ENCODE measurements around the gene ALDH16A1.

ALDH16A1 gene

GRCh38 chr19:49488863-49489537, 36.0 kb downstream of the ALDH16A1 start:
- Histone ChIP-seq H3K4me1 (ENCODE audit: insufficient read depth, low read length) (peaks cover 9% of the 10 kb centered on the region), H3K9me3 (ENCODE audit: control insufficient read depth, insufficient read depth, low read length) (no peaks in the 10 kb centered on the region; the same call in 1 of the 2 replicates), H3K36me3 (ENCODE audit: insufficient read depth, low read length) (peaks cover 24% of the 10 kb centered on the region), H3K9ac (ENCODE audit: low read depth, low read length) (peak overlapping the region; percentile 89)

GRCh38 chr19:49489601-49490167, 36.7 kb downstream of the ALDH16A1 start:
- Histone ChIP-seq H3K4me1 (ENCODE audit: insufficient read depth, low read length) (peaks cover 9% of the 10 kb centered on the region), H3K9ac (ENCODE audit: low read depth, low read length) (peak overlapping the region; percentile 89; the same call in 1 of the 2 replicates), H3K36me3 (ENCODE audit: insufficient read depth, low read length) (peaks cover 24% of the 10 kb centered on the region), H3K9me3 (ENCODE audit: control insufficient read depth, insufficient read depth, low read length) (no peaks in the 10 kb centered on the region; the same call in 1 of the 2 replicates)

GRCh38 chr19:49490287-49491029, 37.4 kb downstream of the ALDH16A1 start:
- peaks cover 9% of the 10 kb centered on the region for H3K4me1 ChIP-seq (ENCODE audit: insufficient read depth, low read length)
- no peak overlapping the region for H3K9ac ChIP-seq (ENCODE audit: low read depth, low read length)
- no peaks in the 10 kb centered on the region; the same call in 1 of the 2 replicates for H3K9me3 ChIP-seq (ENCODE audit: control insufficient read depth, insufficient read depth, low read length)
- H3K36me3 ChIP-seq (ENCODE audit: insufficient read depth, low read length), result peaks cover 24% of the 10 kb centered on the region

GRCh38 chr19:49491030-49491803, 38.2 kb downstream of the ALDH16A1 start:
- H3K4me1 ChIP-seq (ENCODE audit: insufficient read depth, low read length), result peaks cover 9% of the 10 kb centered on the region
- H3K9ac ChIP-seq (ENCODE audit: low read depth, low read length), result no peak overlapping the region
- no peaks in the 10 kb centered on the region; the same call in 1 of the 2 replicates for H3K9me3 ChIP-seq (ENCODE audit: control insufficient read depth, insufficient read depth, low read length)
- peaks cover 24% of the 10 kb centered on the region for H3K36me3 ChIP-seq (ENCODE audit: insufficient read depth, low read length)

GRCh38 chr19:49491804-49492572, 39.0 kb downstream of the ALDH16A1 start:
- peaks cover 9% of the 10 kb centered on the region for H3K4me1 ChIP-seq (ENCODE audit: insufficient read depth, low read length)
- H3K36me3 ChIP-seq (ENCODE audit: insufficient read depth, low read length), result peaks cover 24% of the 10 kb centered on the region
- no peak overlapping the region for H3K9ac ChIP-seq (ENCODE audit: low read depth, low read length)
- no peaks in the 10 kb centered on the region; the same call in 1 of the 2 replicates for H3K9me3 ChIP-seq (ENCODE audit: control insufficient read depth, insufficient read depth, low read length)

GRCh38 chr19:49492573-49493405, 39.8 kb downstream of the ALDH16A1 start:
- no peaks in the 10 kb centered on the region; the same call in 1 of the 2 replicates for H3K9me3 ChIP-seq (ENCODE audit: control insufficient read depth, insufficient read depth, low read length)
- peaks cover 30% of the 10 kb centered on the region for H3K36me3 ChIP-seq (ENCODE audit: insufficient read depth, low read length)
- peaks cover 14% of the 10 kb centered on the region for H3K4me1 ChIP-seq (ENCODE audit: insufficient read depth, low read length)
- H3K9ac ChIP-seq (ENCODE audit: low read depth, low read length), result no peak overlapping the region

- H3K36me3 ChIP-seq (ENCODE audit: insufficient read depth, low read length), result peaks cover 18% of the 10 kb centered on the region
- no peaks in the 10 kb centered on the region for H3K9me3 ChIP-seq (ENCODE audit: control insufficient read depth, insufficient read depth, low read length)
- H3K4me1 ChIP-seq (ENCODE audit: insufficient read depth, low read length), result peaks cover 11% of the 10 kb centered on the region
- peak overlapping the region; percentile 83 for H3K9ac ChIP-seq (ENCODE audit: low read depth, low read length)
Observed at GRCh38 chr19:49496574-49497008, 43.6 kb downstream of the ALDH16A1 start.

- no peaks in the 10 kb centered on the region for H3K9me3 ChIP-seq (ENCODE audit: control insufficient read depth, insufficient read depth, low read length)
- H3K9ac ChIP-seq (ENCODE audit: low read depth, low read length), result peak overlapping the region; percentile 83
- H3K4me1 ChIP-seq (ENCODE audit: insufficient read depth, low read length), result peaks cover 11% of the 10 kb centered on the region
- H3K36me3 ChIP-seq (ENCODE audit: insufficient read depth, low read length), result peaks cover 18% of the 10 kb centered on the region
Observed at GRCh38 chr19:49497047-49497788, 44.2 kb downstream of the ALDH16A1 start.

- H3K9ac ChIP-seq (ENCODE audit: low read depth, low read length), result no peak overlapping the region
- H3K36me3 ChIP-seq (ENCODE audit: insufficient read depth, low read length), result peaks cover 18% of the 10 kb centered on the region
- peaks cover 11% of the 10 kb centered on the region for H3K4me1 ChIP-seq (ENCODE audit: insufficient read depth, low read length)
- H3K9me3 ChIP-seq (ENCODE audit: control insufficient read depth, insufficient read depth, low read length), result no peaks in the 10 kb centered on the region
Observed at GRCh38 chr19:49497789-49498103, 44.7 kb downstream of the ALDH16A1 start.

- H3K9me3 ChIP-seq (ENCODE audit: control insufficient read depth, insufficient read depth, low read length), result no peaks in the 10 kb centered on the region
- H3K36me3 ChIP-seq (ENCODE audit: insufficient read depth, low read length), result peaks cover 18% of the 10 kb centered on the region
- peaks cover 11% of the 10 kb centered on the region for H3K4me1 ChIP-seq (ENCODE audit: insufficient read depth, low read length)
- no peak overlapping the region for H3K9ac ChIP-seq (ENCODE audit: low read depth, low read length)
Observed at GRCh38 chr19:49498475-49498874, 45.5 kb downstream of the ALDH16A1 start.

- Histone ChIP-seq H3K4me1 (ENCODE audit: insufficient read depth, low read length) (peaks cover 11% of the 10 kb centered on the region), H3K9me3 (ENCODE audit: control insufficient read depth, insufficient read depth, low read length) (no peaks in the 10 kb centered on the region), H3K36me3 (ENCODE audit: insufficient read depth, low read length) (peaks cover 18% of the 10 kb centered on the region), H3K9ac (ENCODE audit: low read depth, low read length) (no peak overlapping the region)
Observed at GRCh38 chr19:49499030-49499670, 46.1 kb downstream of the ALDH16A1 start.

- Histone ChIP-seq H3K9ac (ENCODE audit: low read depth, low read length) (no peak overlapping the region), H3K36me3 (ENCODE audit: insufficient read depth, low read length) (peaks cover 10% of the 10 kb centered on the region), H3K4me1 (ENCODE audit: insufficient read depth, low read length) (peaks cover 3% of the 10 kb centered on the region), H3K9me3 (ENCODE audit: control insufficient read depth, insufficient read depth, low read length) (no peaks in the 10 kb centered on the region)
Observed at GRCh38 chr19:49502866-49503581, 50.0 kb downstream of the ALDH16A1 start.

Data from ES-I3 (cell line).